HG02759 (cell line): Measurements from ENCODE around the gene NOSTRIN.
A peak's percentile ranks its signal among the peaks of the same experiment; 100 is the strongest.
"Not testable (repeated sequence)": the region's sequence is repeated elsewhere in the genome, so short reads cannot be mapped to it uniquely, and the experiment has no call there.

Experiments used
- ATAC-seq: cut with Tn5 transposase; IDR thresholded peaks from one replicate; pipeline ENCODE4 v1.9.1; 2021; ENCODE audit warnings: mild to moderate bottlenecking, moderate library complexity; ENCODE audit not compliant: unreplicated experiment

Gene NOSTRIN

DNA sequence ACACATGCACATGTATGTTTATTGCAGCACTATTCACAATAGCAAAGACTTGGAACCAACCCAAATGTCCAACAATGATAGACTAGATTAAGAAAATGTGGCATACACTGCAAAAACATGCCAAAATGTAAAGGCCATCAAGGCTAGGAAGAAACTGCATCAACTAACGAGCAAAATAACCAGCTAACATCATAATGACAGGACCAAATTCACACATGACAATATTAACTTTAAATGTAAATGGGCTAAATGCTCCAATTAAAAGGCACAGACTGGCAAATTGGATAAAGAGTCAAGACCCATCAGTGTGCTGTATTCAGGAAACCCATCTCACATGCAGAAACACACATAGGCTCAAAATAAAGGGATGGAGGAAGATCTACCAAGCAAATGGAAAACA is 64.7 kb downstream of the NOSTRIN start:
- ATAC-seq, result not testable (repeated sequence)

DNA sequence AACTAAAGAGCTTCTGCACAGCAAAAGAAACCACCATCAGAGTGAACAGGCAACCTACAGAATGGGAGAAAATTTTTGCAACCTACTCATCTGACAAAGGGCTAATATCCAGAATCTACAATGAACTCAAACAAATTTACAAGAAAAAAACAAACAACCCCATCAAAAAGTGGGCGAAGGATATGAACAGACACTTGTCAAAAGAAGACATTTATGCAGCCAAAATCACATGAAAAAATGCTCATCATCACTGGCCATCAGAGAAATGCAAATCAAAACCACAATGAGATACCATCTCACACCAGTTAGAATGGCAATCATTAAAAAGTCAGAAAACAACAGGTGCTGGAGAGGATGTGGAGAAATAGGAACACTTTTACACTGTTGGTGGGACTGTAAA is 67.9 kb downstream of the NOSTRIN start:
- ATAC-seq, result not testable (repeated sequence)

DNA sequence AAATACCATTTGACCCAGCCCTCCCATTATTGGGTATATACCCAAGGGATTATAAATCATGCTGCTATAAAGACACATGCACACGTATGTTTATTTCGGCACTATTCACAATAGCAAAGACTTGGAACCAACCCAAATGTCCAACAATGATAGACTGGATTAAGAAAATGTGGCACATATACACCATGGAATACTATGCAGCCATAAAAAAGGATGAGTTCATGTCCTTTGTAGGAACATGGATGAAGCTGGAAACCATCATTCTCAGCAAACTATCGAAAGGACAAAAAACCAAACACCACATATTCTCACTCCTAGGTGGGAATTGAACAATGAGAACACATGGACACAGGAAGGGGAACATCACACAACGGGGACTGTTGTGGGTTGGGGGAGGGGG is 68.4 kb downstream of the NOSTRIN start:
- ATAC-seq, result not testable (repeated sequence)

DNA sequence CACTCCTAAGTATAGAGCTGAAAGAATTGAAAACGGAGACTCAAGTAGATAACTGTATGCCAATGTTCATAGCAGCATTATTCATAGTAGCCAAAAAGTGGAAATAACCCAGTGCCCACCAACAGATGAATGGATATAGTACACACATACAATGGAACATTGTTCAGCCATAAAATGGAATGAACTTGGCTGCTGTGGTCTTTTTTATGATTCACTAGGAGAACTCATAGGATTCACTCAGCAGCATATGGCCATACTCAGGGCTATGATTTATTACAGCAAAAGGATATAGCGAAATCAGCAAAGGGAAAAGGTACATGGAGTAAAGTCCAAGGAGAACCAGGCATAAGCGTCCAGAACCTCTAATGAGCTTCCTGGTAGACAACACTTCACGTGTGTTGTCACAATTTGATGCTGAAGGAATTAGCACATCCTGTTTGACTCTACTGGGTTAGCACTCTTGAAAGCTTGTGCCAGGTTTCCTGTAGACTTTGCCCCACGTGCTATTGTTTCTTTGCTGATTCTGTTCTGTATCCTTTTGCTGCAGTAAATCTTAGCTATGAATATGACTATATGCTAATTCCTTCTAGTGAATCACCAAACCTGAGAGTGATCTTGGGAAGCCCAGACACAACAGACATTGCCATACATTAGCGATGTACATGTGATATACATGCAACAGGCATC is 72.1 kb downstream of the NOSTRIN start:
- ATAC-seq, result no peak

DNA sequence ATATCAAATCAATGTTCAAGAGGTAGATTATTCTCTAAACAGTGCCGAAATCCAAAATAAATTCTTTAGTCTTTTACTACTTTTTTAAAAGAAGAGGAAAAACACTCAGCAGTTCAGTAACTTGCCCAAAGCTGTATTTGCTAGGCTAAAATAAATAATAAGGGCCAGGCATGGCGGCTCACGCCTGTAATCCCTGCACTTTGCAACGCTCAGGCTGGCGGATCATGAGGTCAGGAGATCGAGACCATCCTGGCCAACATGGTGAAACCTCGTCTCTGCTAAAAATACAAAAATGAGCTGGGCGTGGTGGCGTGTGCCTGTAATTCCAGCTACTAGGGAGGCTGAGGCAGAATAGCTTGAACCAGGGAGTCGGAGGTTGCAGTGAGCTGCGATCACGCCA is 79.7 kb downstream of the NOSTRIN start:
- not testable (repeated sequence) for ATAC-seq

DNA sequence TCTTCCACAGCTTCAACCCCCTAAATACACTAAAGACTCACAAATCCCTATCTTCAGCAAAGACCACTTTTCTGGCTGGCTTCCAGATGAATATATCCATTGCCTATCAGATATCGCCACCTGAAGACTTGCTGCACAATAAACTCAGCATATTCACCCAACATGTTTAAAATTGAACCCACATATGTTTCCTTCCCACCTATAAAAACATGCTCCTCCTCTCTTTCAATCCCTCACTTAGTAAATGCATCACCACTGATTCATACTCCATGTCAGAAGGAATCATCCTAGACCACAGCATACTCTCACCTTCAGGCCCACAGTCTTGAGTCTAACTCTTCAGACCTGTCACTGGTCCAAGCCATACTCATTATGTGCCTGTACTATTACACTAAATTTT is 82.5 kb downstream of the NOSTRIN start:
- ATAC-seq, result no peak

DNA sequence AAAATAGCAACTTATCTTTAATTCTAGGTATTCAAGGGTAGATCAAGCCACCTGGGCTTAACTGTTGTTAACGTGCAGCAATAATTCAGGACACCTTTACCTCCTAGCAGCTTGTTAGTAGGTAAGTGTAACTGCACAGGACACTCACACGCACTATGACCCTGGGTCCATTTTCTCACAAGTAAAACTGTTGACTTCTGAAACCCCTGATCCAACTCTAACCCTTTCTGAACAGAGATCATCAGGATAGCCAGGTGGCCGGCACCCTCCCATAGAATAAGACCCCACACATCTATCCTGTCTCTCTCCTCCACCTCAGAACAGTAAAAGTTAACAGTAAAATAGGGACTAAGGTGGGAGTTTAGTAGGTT is 87.2 kb downstream of the NOSTRIN start:
- ATAC-seq, result no peak

DNA sequence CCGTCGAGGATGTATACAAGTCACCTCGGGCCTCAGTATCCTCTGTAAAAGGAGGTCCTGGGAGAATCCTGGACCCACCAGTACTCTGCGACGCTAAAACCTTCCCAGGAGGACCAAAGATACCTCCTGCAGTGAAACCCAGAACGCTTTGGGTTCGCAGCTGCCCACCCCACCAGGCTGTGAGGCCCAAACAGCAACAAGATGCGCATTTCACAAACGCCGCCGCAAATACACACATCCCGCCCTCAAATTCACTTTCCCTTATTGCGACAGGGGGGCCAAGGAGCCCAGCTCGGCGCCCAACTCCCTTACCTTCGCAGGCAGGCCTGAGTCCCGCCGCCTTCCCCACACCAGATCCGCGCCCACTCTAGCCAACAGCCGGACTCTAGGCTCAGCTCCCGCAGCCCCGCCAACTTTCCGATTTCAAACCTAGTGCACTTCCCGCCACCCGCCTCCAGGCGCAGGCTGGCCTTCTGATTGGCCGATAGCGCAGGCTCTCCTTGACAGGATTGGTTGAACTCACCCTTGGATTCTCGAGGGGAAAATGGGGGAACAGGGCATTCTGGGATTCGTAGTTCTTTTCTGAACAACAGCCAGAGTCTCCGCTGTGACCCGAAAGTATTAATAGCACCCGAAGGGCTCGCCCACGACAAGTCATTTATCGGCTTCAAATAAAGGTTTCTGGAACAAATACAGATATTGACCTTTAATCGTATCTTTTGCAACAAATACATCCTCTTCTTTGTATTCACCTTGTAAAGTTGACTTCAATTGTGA is 87.8 kb downstream of the NOSTRIN start, which contains the start of gene SPC25:
Gene SPC25, minus strand, starts transcription at position 425 of the 777 bp plus-strand sequence. CDS start 911 bp downstream, outside the sequence.
- ATAC-seq, result peak; percentile 100

DNA sequence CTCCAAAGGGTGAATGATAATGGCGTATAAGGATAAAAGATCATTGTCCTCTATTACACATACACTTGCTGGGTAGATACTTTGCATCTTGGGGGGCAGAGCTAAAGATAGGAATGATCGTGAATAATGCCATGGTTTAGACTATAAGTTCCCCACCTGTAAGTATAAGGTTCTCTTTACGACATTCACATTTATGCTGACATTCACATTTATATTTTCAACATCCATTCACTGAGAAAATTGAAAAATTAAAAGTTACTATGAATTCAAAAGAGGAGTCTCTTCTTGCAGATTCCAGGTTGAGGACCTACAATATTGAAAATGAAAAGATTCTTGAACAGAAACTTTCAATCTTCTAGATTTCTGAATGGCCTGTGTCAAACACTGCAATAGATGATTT is 89.9 kb downstream of the NOSTRIN start:
- ATAC-seq, result no peak

- ATAC-seq, result no peak
These were observed 91.7 kb downstream of the NOSTRIN start for GRCh38 chr2:168894101-168894500.

- ATAC-seq, result no peak
These were observed 92.3 kb downstream of the NOSTRIN start for GRCh38 chr2:168894720-168895119.

DNA sequence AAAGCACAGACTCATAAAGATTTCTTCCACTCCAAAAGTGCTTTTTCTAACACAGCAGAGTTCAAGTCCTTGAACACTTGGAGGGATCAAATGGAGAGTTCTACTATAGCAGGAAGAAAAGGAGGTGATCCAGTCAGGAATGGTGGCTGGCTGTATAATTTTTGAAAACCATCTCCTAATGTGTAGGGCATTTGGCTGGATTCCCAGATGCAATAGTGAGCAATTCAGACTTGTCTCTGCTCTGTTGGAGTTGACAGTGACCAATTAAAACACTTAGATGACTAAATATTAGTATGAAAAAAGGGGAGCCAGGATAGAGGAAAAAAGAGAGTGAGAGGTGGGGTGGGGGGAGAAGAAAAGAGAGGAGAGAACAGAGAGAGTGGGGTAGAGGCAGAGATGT is 93.3 kb downstream of the NOSTRIN start:
- no peak for ATAC-seq

DNA sequence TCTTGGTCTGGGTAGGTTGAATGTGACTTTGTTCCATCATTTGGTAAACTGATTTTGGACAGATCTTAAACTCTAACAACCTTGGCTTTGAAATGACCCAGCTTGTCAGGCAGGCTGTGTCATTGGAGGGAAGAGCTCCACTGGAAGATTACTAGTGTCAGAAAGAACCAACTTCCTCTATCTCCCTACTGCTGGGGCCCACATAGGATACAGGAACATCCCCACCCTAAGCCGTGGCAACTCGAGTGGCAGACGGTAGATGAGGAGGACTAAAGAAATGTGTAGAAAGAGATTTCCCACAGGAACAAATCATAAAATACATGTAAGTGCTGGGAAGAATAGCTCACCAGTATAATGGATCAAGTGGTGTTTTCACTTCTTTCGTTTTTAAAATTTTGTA is 94.3 kb downstream of the NOSTRIN start:
- no peak for ATAC-seq

DNA sequence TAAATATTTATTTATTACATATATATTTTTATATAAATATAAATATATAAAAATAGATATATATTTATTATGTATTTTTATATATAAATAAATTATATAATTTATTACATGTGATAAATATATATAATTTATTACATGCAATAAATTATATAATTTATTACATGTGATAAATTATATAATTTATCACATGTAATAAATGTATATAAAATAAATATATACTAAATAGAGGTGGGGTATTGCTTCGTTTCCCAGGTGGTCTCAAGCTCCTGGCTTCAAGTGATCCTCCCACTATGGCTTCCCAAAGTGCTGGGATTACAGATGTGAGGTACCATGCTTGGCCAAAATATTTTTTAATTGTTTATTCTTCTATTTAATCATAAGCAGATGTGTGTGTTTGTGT is 95.0 kb downstream of the NOSTRIN start:
- no peak for ATAC-seq

GRCh38 chr2:168901003-168901402 is 98.6 kb downstream of the NOSTRIN start, which contains the start of gene G6PC2:
G6PC2 (plus strand) TSS chr2:168901291; CDS start chr2:168901332, 41 bp downstream.
- ATAC-seq, result no peak

DNA sequence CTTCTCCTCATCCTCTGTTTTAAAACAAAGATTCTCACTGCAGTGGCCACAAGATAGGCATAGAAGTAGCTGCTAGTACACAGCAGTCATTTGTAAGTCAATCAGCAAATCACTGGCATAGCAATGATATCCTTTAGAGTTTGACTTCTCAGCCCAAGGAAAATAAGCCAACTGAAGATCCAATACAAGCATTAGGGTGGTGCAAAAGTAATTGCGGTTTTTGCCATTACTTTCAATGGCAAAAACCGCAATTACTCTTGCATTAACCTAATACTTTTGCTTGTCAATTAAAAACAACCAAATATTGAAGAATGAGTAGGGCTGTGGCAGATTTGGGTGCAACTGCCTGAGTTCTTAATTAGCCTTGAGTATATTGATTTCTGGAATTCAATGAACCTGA is 101.5 kb downstream of the NOSTRIN start:
- no peak for ATAC-seq

- ATAC-seq, result no peak
These were observed 101.9 kb downstream of the NOSTRIN start for GRCh38 chr2:168904358-168904757.

GRCh38 chr2:168907940-168908662 is 105.7 kb downstream of the NOSTRIN start:
- ATAC-seq, result no peak

GRCh38 chr2:168910330-168910729 is 107.9 kb downstream of the NOSTRIN start:
- no peak for ATAC-seq

DNA sequence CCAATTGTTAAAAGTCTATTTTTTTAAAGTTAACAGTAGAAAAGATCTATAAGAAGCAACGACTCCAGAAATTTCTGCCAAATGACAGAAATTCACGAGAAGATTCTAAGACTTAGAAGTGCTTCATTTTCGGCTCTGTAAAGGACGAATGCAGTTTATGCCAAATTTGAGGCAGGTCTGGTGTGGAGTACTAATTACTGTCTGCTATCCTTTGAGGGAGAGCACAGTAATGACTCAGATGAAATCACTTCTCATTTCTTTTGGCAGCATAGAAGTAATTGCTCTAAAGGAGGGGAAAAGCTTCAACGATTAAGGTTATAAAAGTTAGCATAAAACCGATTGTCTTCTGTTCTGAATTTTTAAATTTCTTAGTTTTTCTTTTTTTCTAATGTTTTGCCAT is 110.0 kb downstream of the NOSTRIN start:
- ATAC-seq, result no peak

DNA sequence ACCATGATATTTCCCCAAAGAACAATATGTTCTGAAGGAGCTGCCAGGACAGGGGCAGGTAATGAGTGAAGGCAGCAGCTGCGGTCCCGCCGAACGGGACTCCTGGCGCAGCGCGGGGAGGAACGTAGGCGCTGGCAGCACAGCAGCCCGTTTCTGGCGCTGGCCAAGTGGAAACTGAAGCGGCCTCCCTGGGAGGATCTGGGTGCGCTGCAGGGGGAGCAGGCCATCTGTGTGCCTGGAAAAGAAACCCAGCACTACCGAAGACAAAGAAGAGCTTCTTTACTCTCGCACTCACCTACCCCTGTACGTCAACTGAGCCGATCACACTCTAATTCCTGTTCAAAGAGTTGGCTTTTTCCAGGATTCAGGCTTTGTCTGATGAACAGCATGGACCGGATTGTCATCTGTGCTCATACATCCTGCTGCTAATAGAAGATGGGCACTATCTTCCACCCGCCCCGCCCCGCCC is 110.5 kb downstream of the NOSTRIN start:
- ATAC-seq, result no peak
